ENCODE results near the gene GATA2. TPM values are rescaled to one million over a fixed set of nuclear protein-coding genes. Genes with fewer than 3 reads are reported as not detected.

The GATA2 gene
- total RNA-seq, 2 experiments from 2014 or later, result 0.16 to 0.17 TPM

DNA sequence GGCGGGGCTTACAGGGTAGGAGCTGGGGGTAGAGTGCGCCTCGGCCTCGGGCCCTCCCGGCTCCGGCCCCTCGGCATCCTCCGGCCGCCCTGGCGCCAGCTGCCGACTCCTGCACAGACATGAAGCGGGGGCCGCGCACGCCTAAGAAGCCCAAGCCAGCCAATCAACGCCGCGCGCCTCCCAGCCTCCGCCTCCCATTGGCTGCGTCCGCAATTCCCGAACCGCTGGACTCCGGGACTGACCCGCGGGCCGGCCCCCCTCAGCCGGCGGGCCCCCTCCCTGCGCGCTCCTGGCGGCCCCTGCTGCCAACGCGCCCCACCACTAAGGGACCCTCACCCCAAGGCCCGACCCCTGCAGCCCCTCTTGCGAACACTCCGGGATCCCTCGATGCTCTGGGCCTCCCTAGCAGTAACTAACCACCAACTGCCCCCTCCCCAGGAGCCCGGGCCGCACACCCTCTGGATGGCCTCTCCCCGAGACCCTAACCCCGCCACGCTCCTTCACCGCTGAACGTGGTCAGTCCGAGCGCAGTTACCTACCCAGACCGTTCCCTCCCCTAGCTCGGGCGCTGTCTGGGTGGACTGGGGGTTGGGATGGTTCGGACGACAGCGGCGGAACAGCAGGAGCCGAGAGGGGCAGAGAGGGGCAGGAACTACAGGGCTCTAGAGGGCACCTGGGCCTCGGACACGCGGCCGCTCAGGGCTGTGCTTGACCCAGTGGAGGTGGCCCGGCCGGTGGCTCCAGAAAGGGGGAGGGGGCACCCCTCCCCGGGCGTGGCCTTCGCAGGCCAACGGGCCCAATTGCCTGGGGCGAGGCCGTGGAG is 5.0 kb downstream of the GATA2 start:
- ChIA-PET POLR2A (no interaction called here), CTCF (interaction anchor here (1.0 kb wide), 1 partner anchor 62 kb away, joined by 3 read pairs; no protein-coding TSS in a partner anchor)
- H3K27ac Mint-ChIP-seq, result no peak overlapping the region
- no peaks in the 10 kb centered on the region for H3K36me3 ChIP-seq (ENCODE audit: insufficient read depth, low read length)
- H3K27ac ChIP-seq (ENCODE audit: low read depth in 1 of 2, low read length in 2 of 2), result no peak overlapping the region
- DNase-seq, result peak in 2 of 14 experiments; percentile 45 to 51
- peaks cover 83 to 98% of the 10 kb centered on the region in 2 experiments for H3K27me3 ChIP-seq (ENCODE audit: control insufficient read depth in 1 of 2, insufficient read depth in 2 of 2, low read length in 2 of 2)
- TF ChIP-seq, protein P1, sequence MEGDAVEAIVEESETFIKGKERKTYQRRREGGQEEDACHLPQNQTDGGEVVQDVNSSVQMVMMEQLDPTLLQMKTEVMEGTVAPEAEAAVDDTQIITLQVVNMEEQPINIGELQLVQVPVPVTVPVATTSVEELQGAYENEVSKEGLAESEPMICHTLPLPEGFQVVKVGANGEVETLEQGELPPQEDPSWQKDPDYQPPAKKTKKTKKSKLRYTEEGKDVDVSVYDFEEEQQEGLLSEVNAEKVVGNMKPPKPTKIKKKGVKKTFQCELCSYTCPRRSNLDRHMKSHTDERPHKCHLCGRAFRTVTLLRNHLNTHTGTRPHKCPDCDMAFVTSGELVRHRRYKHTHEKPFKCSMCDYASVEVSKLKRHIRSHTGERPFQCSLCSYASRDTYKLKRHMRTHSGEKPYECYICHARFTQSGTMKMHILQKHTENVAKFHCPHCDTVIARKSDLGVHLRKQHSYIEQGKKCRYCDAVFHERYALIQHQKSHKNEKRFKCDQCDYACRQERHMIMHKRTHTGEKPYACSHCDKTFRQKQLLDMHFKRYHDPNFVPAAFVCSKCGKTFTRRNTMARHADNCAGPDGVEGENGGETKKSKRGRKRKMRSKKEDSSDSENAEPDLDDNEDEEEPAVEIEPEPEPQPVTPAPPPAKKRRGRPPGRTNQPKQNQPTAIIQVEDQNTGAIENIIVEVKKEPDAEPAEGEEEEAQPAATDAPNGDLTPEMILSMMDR (IDR thresholded peaks at IDR 0.05), result no peak
- intact Hi-C loops (cut with DNase I, micrococcal nuclease), result no loop called here
- peaks cover 49% of the 10 kb centered on the region for H3K4me1 Mint-ChIP-seq (ENCODE audit: low read depth)
- no peaks in the 10 kb centered on the region for H3K36me3 Mint-ChIP-seq (ENCODE audit: low read depth)
- peak; percentile 28 for ATAC-seq (ENCODE audit: poor library complexity)
- peaks cover 78% of the 10 kb centered on the region for H3K27me3 Mint-ChIP-seq
- H3K9me3 Mint-ChIP-seq, result no peaks in the 10 kb centered on the region
- H3K4me1 ChIP-seq (ENCODE audit: insufficient read depth, low read length), result peaks cover 79% of the 10 kb centered on the region
- H3K4me3 ChIP-seq (ENCODE audit: low read length), result peak overlapping the region; percentile 48
- peak overlapping the region; percentile 80 for H3K4me3 Mint-ChIP-seq
- peaks cover 0 to 46% of the 10 kb centered on the region in 2 experiments for H3K9me3 ChIP-seq (ENCODE audit: control insufficient read depth in 1 of 2, insufficient read depth in 1 of 2, low read length in 2 of 2)

DNA sequence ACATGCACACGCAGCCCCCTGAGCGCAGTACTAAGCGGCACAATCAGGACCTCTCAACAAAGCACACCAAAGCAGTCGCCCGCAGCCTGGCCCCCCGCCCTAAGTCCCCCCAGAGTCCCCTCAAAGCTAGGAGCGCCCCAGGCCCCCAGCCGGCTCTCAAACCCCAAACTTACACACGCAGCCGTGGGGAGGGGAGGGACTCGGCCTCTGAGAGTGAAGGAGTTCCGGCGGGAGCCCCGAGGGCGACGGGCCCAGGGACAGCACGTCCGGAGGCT is 5.5 kb downstream of the GATA2 start:
- H3K4me3 ChIP-seq (ENCODE audit: low read length), result peak overlapping the region; percentile 48
- peak overlapping the region; percentile 84 for H3K4me3 Mint-ChIP-seq
- intact Hi-C loops (cut with DNase I, micrococcal nuclease), result no loop called here
- H3K27ac Mint-ChIP-seq, result no peak overlapping the region
- DNase-seq, result no peak
- peaks cover 0 to 48% of the 10 kb centered on the region in 2 experiments for H3K9me3 ChIP-seq (ENCODE audit: control insufficient read depth in 1 of 2, insufficient read depth in 1 of 2, low read length in 2 of 2)
- H3K27me3 ChIP-seq (ENCODE audit: control insufficient read depth in 1 of 2, insufficient read depth in 2 of 2, low read length in 2 of 2), result peaks cover 87 to 100% of the 10 kb centered on the region in 2 experiments
- H3K4me1 ChIP-seq (ENCODE audit: insufficient read depth, low read length), result peaks cover 73% of the 10 kb centered on the region
- H3K27me3 Mint-ChIP-seq, result peaks cover 84% of the 10 kb centered on the region
- no peaks in the 10 kb centered on the region for H3K9me3 Mint-ChIP-seq
- H3K4me1 Mint-ChIP-seq (ENCODE audit: low read depth), result peaks cover 53% of the 10 kb centered on the region
- ATAC-seq (ENCODE audit: poor library complexity), result peak; percentile 3
- no peak overlapping the region for H3K27ac ChIP-seq (ENCODE audit: low read depth in 1 of 2, low read length in 2 of 2)
- POLR2A ChIA-PET, result no interaction called here
- CTCF ChIA-PET, result no interaction called here
- no peaks in the 10 kb centered on the region for H3K36me3 ChIP-seq (ENCODE audit: insufficient read depth, low read length)
- H3K36me3 Mint-ChIP-seq (ENCODE audit: low read depth), result no peaks in the 10 kb centered on the region
- TF ChIP-seq, protein P1 (IDR thresholded peaks at IDR 0.05), result no peak

DNA sequence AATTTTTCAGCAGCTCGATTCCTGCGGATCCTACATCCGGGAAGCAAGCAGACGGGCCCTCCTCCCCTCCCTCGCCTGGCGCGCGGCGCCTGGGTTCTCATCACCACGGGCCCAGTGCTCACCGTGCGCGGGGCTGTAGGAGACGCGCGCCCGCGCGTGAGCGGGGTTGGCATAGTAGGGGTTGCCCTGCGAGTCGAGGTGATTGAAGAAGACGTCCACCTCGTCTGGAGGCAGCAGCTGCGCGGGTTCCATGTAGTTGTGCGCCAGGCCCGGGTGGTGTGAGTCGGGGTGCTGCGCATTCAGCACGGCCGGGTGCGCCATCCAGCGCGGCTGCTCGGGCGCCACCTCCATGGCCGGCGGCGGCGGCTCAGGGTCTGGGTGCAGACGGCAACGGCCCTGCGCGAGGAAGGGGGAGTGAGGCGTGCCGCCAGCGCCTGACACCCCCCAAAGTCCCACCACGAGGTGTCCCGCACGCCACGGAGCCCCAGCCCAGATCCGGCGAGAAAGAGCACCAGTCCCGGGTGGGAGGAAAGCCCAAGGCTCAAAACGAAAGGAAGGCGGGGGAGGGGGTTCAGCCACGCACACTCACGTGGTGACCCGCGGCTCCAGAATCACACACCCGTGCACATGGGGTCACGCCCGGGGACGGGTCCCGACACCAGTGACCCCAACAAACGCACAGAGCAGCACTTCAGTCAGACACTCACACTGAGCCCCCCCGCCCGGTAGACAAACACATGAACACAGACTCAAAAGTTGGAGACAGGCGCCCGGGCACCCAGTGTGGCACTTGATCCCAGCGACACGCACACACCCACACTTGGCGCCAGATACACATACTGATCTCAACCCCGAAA is 6.1 kb downstream of the GATA2 start:
- DNase-seq (peak in 2 of 14 experiments; percentile 39 to 44), ATAC-seq (ENCODE audit: poor library complexity) (peak; percentile 26)
- no peak overlapping the region for H3K27ac Mint-ChIP-seq
- H3K27ac ChIP-seq (ENCODE audit: low read depth in 1 of 2, low read length in 2 of 2), result no peak overlapping the region
- H3K4me3 ChIP-seq (ENCODE audit: low read length), result peak overlapping the region; percentile 48
- ChIA-PET POLR2A (no interaction called here), CTCF (no interaction called here)
- H3K9me3 Mint-ChIP-seq, result no peaks in the 10 kb centered on the region
- no peaks in the 10 kb centered on the region for H3K36me3 ChIP-seq (ENCODE audit: insufficient read depth, low read length)
- peaks cover 51% of the 10 kb centered on the region for H3K4me1 Mint-ChIP-seq (ENCODE audit: low read depth)
- peaks cover 0 to 46% of the 10 kb centered on the region in 2 experiments for H3K9me3 ChIP-seq (ENCODE audit: control insufficient read depth in 1 of 2, insufficient read depth in 1 of 2, low read length in 2 of 2)
- peaks cover 89 to 100% of the 10 kb centered on the region in 2 experiments for H3K27me3 ChIP-seq (ENCODE audit: control insufficient read depth in 1 of 2, insufficient read depth in 2 of 2, low read length in 2 of 2)
- intact Hi-C loops (cut with DNase I, micrococcal nuclease), result no loop called here
- H3K4me3 Mint-ChIP-seq, result peak overlapping the region; percentile 84
- peaks cover 86% of the 10 kb centered on the region for H3K27me3 Mint-ChIP-seq
- no peaks in the 10 kb centered on the region for H3K36me3 Mint-ChIP-seq (ENCODE audit: low read depth)
- peaks cover 68% of the 10 kb centered on the region for H3K4me1 ChIP-seq (ENCODE audit: insufficient read depth, low read length)
- TF ChIP-seq, protein P1 (IDR thresholded peaks at IDR 0.05), result no peak

Data from CD4-positive, alpha-beta T cell (primary cell).